Astrocyte (in vitro differentiated cells and primary cell): Measurements from ENCODE around the gene OPRL1.
"Not testable (repeated sequence)": the region's sequence is repeated elsewhere in the genome, so short reads cannot be mapped to it uniquely, and the experiment has no call there.

Source experiments
- CTCF ChIP-seq: IDR thresholded peaks from 2 replicates; pipeline ENCODE4 v1.5.1; 2011; ENCODE audit warnings: low read depth, mild to moderate bottlenecking, inconsistent platforms, low read length, moderate library complexity; ENCODE audit not compliant: insufficient read depth
- EZH2 ChIP-seq: IDR thresholded peaks from 2 replicates; pipeline ENCODE4 v1.6.1; 2012; ENCODE audit warnings: mild to moderate bottlenecking, low read length, inconsistent platforms; ENCODE audit not compliant: insufficient read depth

DNA sequence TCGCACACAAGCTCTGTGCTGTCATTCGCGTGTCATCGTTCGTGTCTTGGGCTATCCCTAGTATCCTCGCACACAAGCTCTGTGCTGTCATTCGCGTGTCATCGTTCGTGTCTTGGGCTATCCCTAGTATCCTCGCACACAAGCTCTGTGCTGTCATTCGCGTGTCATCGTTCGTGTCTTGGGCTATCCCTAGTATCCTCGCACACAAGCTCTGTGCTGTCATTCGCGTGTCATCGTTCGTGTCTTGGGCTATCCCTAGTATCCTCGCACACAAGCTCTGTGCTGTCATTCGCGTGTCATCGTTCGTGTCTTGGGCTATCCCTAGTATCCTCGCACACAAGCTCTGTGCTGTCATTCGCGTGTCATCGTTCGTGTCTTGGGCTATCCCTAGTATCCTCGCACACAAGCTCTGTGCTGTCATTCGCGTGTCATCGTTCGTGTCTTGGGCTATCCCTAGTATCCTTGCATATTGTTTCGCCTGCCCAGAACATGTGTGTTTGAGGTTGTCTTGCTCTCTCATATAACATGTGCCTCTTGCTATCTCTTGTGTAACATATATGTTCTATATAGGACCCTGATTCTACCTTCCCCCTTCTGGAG is 7.4 kb downstream of the OPRL1 start:
- not testable (repeated sequence) for TF ChIP-seq CTCF, EZH2
